GM18873 (cell line): ENCODE results near the gene GRIK3.

Source experiments
- ATAC-seq: cut with Tn5 transposase; IDR thresholded peaks from one replicate; pipeline ENCODE4 v1.9.1; 2021; ENCODE audit warnings: mild to moderate bottlenecking, moderate library complexity, moderate number of reproducible peaks; ENCODE audit not compliant: unreplicated experiment, low FRiP score

The GRIK3 gene

GRCh38 chr1:37047542-37047941 lies 13.2 kb upstream of the GRIK3 start:
- no peak for ATAC-seq

- ATAC-seq: no peak
Observed at GRCh38 chr1:37043101-37043500, 8.8 kb upstream of the GRIK3 start.

GRCh38 chr1:37042506-37042905 lies 8.2 kb upstream of the GRIK3 start:
- ATAC-seq: no peak

- ATAC-seq: no peak
Observed at GRCh38 chr1:37041483-37041882, 7.2 kb upstream of the GRIK3 start.

GRCh38 chr1:37040773-37041172 lies 6.5 kb upstream of the GRIK3 start:
- ATAC-seq: no peak

- no peak for ATAC-seq
Observed at GRCh38 chr1:37040261-37040660, 5.9 kb upstream of the GRIK3 start.

GRCh38 chr1:37038227-37039093 lies 4.1 kb upstream of the GRIK3 start:
- no peak for ATAC-seq

- ATAC-seq: no peak
Observed at GRCh38 chr1:37037690-37038089, 3.4 kb upstream of the GRIK3 start.

- no peak for ATAC-seq
Observed at GRCh38 chr1:37036667-37037053, 2.3 kb upstream of the GRIK3 start.

GRCh38 chr1:37035796-37036666 lies 1.7 kb upstream of the GRIK3 start:
- no peak for ATAC-seq

- ATAC-seq: no peak
Observed at GRCh38 chr1:37035014-37035691, 838 bp upstream of the GRIK3 start.

GRCh38 chr1:37033355-37034101 lies 787 bp downstream of the GRIK3 start:
- no peak for ATAC-seq

- ATAC-seq: no peak
Observed at GRCh38 chr1:37032660-37033354, 1.5 kb downstream of the GRIK3 start.

GRCh38 chr1:37031871-37032270 lies 2.4 kb downstream of the GRIK3 start:
- ATAC-seq: no peak

GRCh38 chr1:37031429-37031828 lies 2.9 kb downstream of the GRIK3 start:
- no peak for ATAC-seq

- no peak for ATAC-seq
Observed at GRCh38 chr1:37028981-37029617, 5.2 kb downstream of the GRIK3 start.

- no peak for ATAC-seq
Observed at GRCh38 chr1:37021502-37021901, 12.8 kb downstream of the GRIK3 start.

- ATAC-seq: no peak
Observed at GRCh38 chr1:37020653-37021277, 13.6 kb downstream of the GRIK3 start.

GRCh38 chr1:37018510-37018909 lies 15.8 kb downstream of the GRIK3 start:
- ATAC-seq: no peak
